ENCODE measurements around the gene SAMSN1.
"Not testable (repeated sequence)": the region's sequence is repeated elsewhere in the genome, so short reads cannot be mapped to it uniquely, and the experiment has no call there.

The SAMSN1 gene

GRCh38 chr21:14528815-14529214, 17.3 kb downstream of the SAMSN1 start:
- DNase-seq (ENCODE audit: low spot score) = no peak

- DNase-seq (ENCODE audit: low spot score) = no peak
Measured at GRCh38 chr21:14527696-14528652, 18.1 kb downstream of the SAMSN1 start.

GRCh38 chr21:14526836-14527695, 19.0 kb downstream of the SAMSN1 start:
- DNase-seq (ENCODE audit: low spot score) = no peak

- DNase-seq (ENCODE audit: low spot score) = no peak
Measured at GRCh38 chr21:14526199-14526598, 19.9 kb downstream of the SAMSN1 start.

- no peak for DNase-seq (ENCODE audit: low spot score)
Measured at GRCh38 chr21:14523234-14523633, 22.9 kb downstream of the SAMSN1 start.

- DNase-seq (ENCODE audit: low spot score) = no peak
Measured at GRCh38 chr21:14522736-14523135, 23.4 kb downstream of the SAMSN1 start.

- no peak for DNase-seq (ENCODE audit: low spot score)
Measured at GRCh38 chr21:14520535-14520934, 25.6 kb downstream of the SAMSN1 start.

GRCh38 chr21:14519000-14519399, 27.1 kb downstream of the SAMSN1 start:
- no peak for DNase-seq (ENCODE audit: low spot score)

GRCh38 chr21:14513804-14514203, 32.3 kb downstream of the SAMSN1 start:
- DNase-seq (ENCODE audit: low spot score) = no peak

GRCh38 chr21:14506859-14507457, 39.2 kb downstream of the SAMSN1 start:
- not testable (repeated sequence) for DNase-seq (ENCODE audit: low spot score)

GRCh38 chr21:14500873-14501272, 45.2 kb downstream of the SAMSN1 start:
- no peak for DNase-seq (ENCODE audit: low spot score)

- DNase-seq (ENCODE audit: low spot score) = no peak
Measured at GRCh38 chr21:14499316-14499715, 46.8 kb downstream of the SAMSN1 start.

- no peak for DNase-seq (ENCODE audit: low spot score)
Measured at GRCh38 chr21:14497825-14498224, 48.3 kb downstream of the SAMSN1 start.

- no peak for DNase-seq (ENCODE audit: low spot score)
Measured at GRCh38 chr21:14495075-14495474, 51.0 kb downstream of the SAMSN1 start.

GRCh38 chr21:14494181-14494580, 51.9 kb downstream of the SAMSN1 start:
- not testable (repeated sequence) for DNase-seq (ENCODE audit: low spot score)

- DNase-seq (ENCODE audit: low spot score) = no peak
Measured at GRCh38 chr21:14493731-14494130, 52.4 kb downstream of the SAMSN1 start.

- no peak for DNase-seq (ENCODE audit: low spot score)
Measured at GRCh38 chr21:14492931-14493330, 53.2 kb downstream of the SAMSN1 start.

GRCh38 chr21:14491269-14491681, 54.8 kb downstream of the SAMSN1 start:
- DNase-seq (ENCODE audit: low spot score) = no peak

- no peak for DNase-seq (ENCODE audit: low spot score)
Measured at GRCh38 chr21:14488672-14489204, 57.4 kb downstream of the SAMSN1 start.

GRCh38 chr21:14487490-14488432, 58.4 kb downstream of the SAMSN1 start:
- DNase-seq (ENCODE audit: low spot score) = no peak

- DNase-seq (ENCODE audit: low spot score) = no peak
Measured at GRCh38 chr21:14486869-14487268, 59.2 kb downstream of the SAMSN1 start.

All from iPS-NIHi11 (cell line).